Smooth muscle cell (in vitro differentiated cells): ENCODE measurements around the gene KIFC3. TPM values are rescaled to one million over a fixed set of nuclear protein-coding genes. Genes with fewer than 3 reads are reported as not detected.

Experiments used
- DNase-seq: peaks from one replicate; lab custom pipeline; 2025; ENCODE audit not compliant: unreplicated experiment; lab: John Stamatoyannopoulos, UW
- H2AFZ ChIP-seq: fragments of 200-600 bp; sonication (generic); 2 replicates; pipeline ENCODE4 v1.6.0; 2016; ENCODE audit warnings: antibody characterized with exemption, low read depth, mild to moderate bottlenecking
- H3F3A ChIP-seq: fragments of 200-600 bp; sonication (generic); 2 replicates; pipeline ENCODE4 v1.6.0; 2017; ENCODE audit warnings: antibody characterized with exemption, low read depth
- H3K27ac ChIP-seq: fragments of 200-600 bp; sonication (generic); 2 replicates; pipeline ENCODE4 v1.5.1; 2016; ENCODE audit warnings: low read depth, mild to moderate bottlenecking
- H3K27me3 ChIP-seq: fragments of 200-600 bp; sonication (generic); 2 replicates; pipeline ENCODE4 v1.6.1; 2016; ENCODE audit warnings: low read depth, mild to moderate bottlenecking
- H3K36me3 ChIP-seq: fragments of 200-600 bp; sonication (generic); 2 replicates; pipeline ENCODE4 v1.5.1; 2016; ENCODE audit warnings: low read depth
- H3K4me1 ChIP-seq: fragments of 200-600 bp; sonication (generic); 2 replicates; pipeline ENCODE4 v1.5.1; 2016; ENCODE audit warnings: low read depth
- H3K4me2 ChIP-seq: fragments of 200-600 bp; sonication (generic); 2 replicates; pipeline ENCODE4 v1.6.0; 2016; ENCODE audit warnings: mild to moderate bottlenecking
- H3K4me3 ChIP-seq: fragments of 200-600 bp; sonication (generic); 2 replicates; pipeline ENCODE4 v1.5.1; 2016; ENCODE audit warnings: mild to moderate bottlenecking
- H3K79me2 ChIP-seq: fragments of 200-600 bp; sonication (generic); 2 replicates; pipeline ENCODE4 v1.6.0; 2016; ENCODE audit warnings: low read depth, mild to moderate bottlenecking
- H3K9ac ChIP-seq: fragments of 200-600 bp; sonication (generic); 2 replicates; pipeline ENCODE4 v1.6.0; 2016; ENCODE audit warnings: low read depth
- H3K9me3 ChIP-seq: fragments of 200-600 bp; sonication (generic); replicated peaks from 2 replicates; pipeline ENCODE4 v1.5.1; 2016; ENCODE audit warnings: low read depth
- H4K20me1 ChIP-seq: fragments of 200-600 bp; sonication (generic); 2 replicates; pipeline ENCODE4 v1.6.0; 2016; ENCODE audit warnings: low read depth
- CTCF ChIP-seq: fragments of 200-600 bp; sonication (generic); IDR thresholded peaks from 2 replicates; pipeline ENCODE4 v1.5.1; 2017; ENCODE audit warnings: borderline replicate concordance, mild to moderate bottlenecking, antibody characterized with exemption; ENCODE audit not compliant: insufficient read depth, poor library complexity, severe bottlenecking
- WGBS: methylation state at CpG from one replicate; pipeline ENCODE4 v1.1.7; 2016; ENCODE audit warnings: low lambda C conversion rate; 5-methylcytosine and 5-hydroxymethylcytosine counted together
- polyA plus RNA-seq: library from polyadenylated mRNA; unstranded; fragments of >200 nt; fragmentation: Nextera tagmentation; extraction: Ambion mirVana; gene quantifications from 2 replicates; pipeline ENCODE4 v1.2.1, GENCODE V29; 2016
- total RNA-seq: library from RNA; depleted of rRNA; stranded (reverse); fragments of >200 nt; gene quantifications from 2 replicates; pipeline ENCODE4 v1.2.3, GENCODE V29; 2014

KIFC3 gene
- total and polyA plus RNA-seq, 2 experiments from 2014 or later = 30.6 to 50.2 TPM

- Histone ChIP-seq H3K4me2 (no peak overlapping the region), H3K9me3 (no peaks in the 10 kb centered on the region), H3K4me1 (no peaks in the 10 kb centered on the region), H3K27ac (peak overlapping the region; percentile 34), H3K4me3 (no peak overlapping the region), H2AFZ (no peak overlapping the region), H3K36me3 (no peaks in the 10 kb centered on the region), H3F3A (no peaks in the 10 kb centered on the region), H3K27me3 (no peaks in the 10 kb centered on the region), H3K79me2 (no peaks in the 10 kb centered on the region), H4K20me1 (peaks cover 10% of the 10 kb centered on the region), H3K9ac (no peak overlapping the region)
- no peak for DNase-seq
- WGBS = 24% methylated on average over 6 of the region's 6 CpGs
- no peak for TF ChIP-seq CTCF
Observed at GRCh38 chr16:57764341-57765159, 37.7 kb downstream of the KIFC3 start.

GRCh38 chr16:57764006-57764340 lies 38.3 kb downstream of the KIFC3 start:
- TF ChIP-seq CTCF = no peak
- Histone ChIP-seq H3K27ac (no peak overlapping the region), H3K27me3 (no peaks in the 10 kb centered on the region), H3F3A (no peaks in the 10 kb centered on the region), H3K4me1 (no peaks in the 10 kb centered on the region), H3K4me2 (no peak overlapping the region), H4K20me1 (peaks cover 10% of the 10 kb centered on the region), H3K4me3 (no peak overlapping the region), H3K36me3 (no peaks in the 10 kb centered on the region), H3K9ac (no peak overlapping the region), H2AFZ (no peak overlapping the region), H3K79me2 (no peaks in the 10 kb centered on the region), H3K9me3 (no peaks in the 10 kb centered on the region)
- 94% methylated on average over 9 of the region's 9 CpGs for WGBS
- no peak for DNase-seq

GRCh38 chr16:57763285-57764005 lies 38.8 kb downstream of the KIFC3 start:
- DNase-seq = no peak
- Histone ChIP-seq H3K27ac (no peak overlapping the region), H3K36me3 (no peaks in the 10 kb centered on the region), H3K79me2 (no peaks in the 10 kb centered on the region), H3K9me3 (no peaks in the 10 kb centered on the region), H3K4me3 (no peak overlapping the region), H3K27me3 (no peaks in the 10 kb centered on the region), H3F3A (no peaks in the 10 kb centered on the region), H2AFZ (no peak overlapping the region), H3K4me2 (no peak overlapping the region), H3K9ac (no peak overlapping the region), H3K4me1 (no peaks in the 10 kb centered on the region), H4K20me1 (peaks cover 10% of the 10 kb centered on the region)
- no peak for TF ChIP-seq CTCF
- 93% methylated on average over 13 of the region's 14 CpGs for WGBS
